ENCODE data around the gene MMP28.

DNA sequence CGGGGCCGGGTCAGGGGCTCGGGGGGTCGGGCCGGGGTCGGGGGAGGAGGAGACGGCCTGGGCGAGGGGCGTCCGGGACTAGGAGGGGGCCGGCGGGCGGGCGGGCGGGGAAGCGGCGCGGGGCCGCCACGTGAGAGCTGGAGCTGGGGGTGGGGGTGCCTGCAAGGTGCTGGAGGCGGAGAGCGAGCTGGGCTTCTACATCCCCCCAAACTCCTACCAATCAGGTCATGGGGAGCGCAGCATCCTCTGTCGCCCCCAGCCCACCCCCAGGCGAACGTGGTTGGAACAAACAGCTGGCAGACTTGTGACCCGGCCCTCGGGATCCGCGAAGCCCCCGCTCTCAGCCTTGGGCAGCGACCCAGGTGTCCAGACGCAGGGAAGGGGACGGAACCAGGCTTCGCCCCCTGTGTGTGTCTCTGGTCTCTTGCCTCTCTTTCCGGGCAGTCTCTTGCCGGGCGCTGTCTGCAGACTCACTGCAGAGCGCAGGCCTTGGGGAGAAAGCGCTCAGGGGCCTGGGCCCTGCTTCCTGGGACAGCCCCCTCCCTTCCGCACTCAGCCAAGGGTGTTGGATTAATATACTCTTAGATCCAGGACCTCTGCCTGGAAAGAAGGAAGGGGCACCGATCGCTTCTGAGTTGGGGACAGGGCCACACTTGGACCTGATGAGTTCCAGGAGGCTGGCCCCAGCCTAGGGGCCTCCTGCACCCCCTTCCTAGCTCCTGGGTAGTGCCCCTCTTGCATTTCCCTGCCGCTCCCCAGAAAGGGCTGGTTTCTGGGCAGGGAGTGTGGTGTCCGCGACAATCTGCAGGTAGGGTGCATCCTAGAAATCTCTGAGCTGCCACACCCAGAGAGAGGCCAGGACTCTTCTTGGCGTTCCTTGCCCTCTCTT lies 63.3 kb downstream of the MMP28 start:
- no peak for TF ChIP-seq CBX2 (IDR thresholded peaks at IDR 0.05; ENCODE audit: borderline replicate concordance, low read depth)
- TF ChIP-seq, protein P1, sequence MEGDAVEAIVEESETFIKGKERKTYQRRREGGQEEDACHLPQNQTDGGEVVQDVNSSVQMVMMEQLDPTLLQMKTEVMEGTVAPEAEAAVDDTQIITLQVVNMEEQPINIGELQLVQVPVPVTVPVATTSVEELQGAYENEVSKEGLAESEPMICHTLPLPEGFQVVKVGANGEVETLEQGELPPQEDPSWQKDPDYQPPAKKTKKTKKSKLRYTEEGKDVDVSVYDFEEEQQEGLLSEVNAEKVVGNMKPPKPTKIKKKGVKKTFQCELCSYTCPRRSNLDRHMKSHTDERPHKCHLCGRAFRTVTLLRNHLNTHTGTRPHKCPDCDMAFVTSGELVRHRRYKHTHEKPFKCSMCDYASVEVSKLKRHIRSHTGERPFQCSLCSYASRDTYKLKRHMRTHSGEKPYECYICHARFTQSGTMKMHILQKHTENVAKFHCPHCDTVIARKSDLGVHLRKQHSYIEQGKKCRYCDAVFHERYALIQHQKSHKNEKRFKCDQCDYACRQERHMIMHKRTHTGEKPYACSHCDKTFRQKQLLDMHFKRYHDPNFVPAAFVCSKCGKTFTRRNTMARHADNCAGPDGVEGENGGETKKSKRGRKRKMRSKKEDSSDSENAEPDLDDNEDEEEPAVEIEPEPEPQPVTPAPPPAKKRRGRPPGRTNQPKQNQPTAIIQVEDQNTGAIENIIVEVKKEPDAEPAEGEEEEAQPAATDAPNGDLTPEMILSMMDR (IDR thresholded peaks at IDR 0.05): no peak
- TF ChIP-seq CHD4 (IDR thresholded peaks at IDR 0.05; ENCODE audit: borderline replicate concordance): no peak
- no peak for TF ChIP-seq REST (IDR thresholded peaks at IDR 0.05)
- TF ChIP-seq KDM5A (IDR thresholded peaks at IDR 0.05): no peak
- TF ChIP-seq RNF2 (IDR thresholded peaks at IDR 0.05; ENCODE audit: borderline replicate concordance, low read depth): no peak
- TF ChIP-seq POLR2A (IDR thresholded peaks at IDR 0.05; ENCODE audit: low read length): no peak

Measured in A549 (cell line).